Smooth muscle cell (in vitro differentiated cells): ENCODE data around the gene RALGAPA2. TPM values are rescaled to one million over a fixed set of nuclear protein-coding genes. Genes with fewer than 3 reads are reported as not detected.

Experiments used
- DNase-seq: peaks from one replicate; lab custom pipeline; 2025; ENCODE audit not compliant: unreplicated experiment; lab: John Stamatoyannopoulos, UW
- H2AFZ ChIP-seq: fragments of 200-600 bp; sonication (generic); 2 replicates; pipeline ENCODE4 v1.6.0; 2016; ENCODE audit warnings: antibody characterized with exemption, low read depth, mild to moderate bottlenecking
- H3F3A ChIP-seq: fragments of 200-600 bp; sonication (generic); 2 replicates; pipeline ENCODE4 v1.6.0; 2017; ENCODE audit warnings: antibody characterized with exemption, low read depth
- H3K27ac ChIP-seq: fragments of 200-600 bp; sonication (generic); 2 replicates; pipeline ENCODE4 v1.5.1; 2016; ENCODE audit warnings: low read depth, mild to moderate bottlenecking
- H3K27me3 ChIP-seq: fragments of 200-600 bp; sonication (generic); 2 replicates; pipeline ENCODE4 v1.6.1; 2016; ENCODE audit warnings: low read depth, mild to moderate bottlenecking
- H3K36me3 ChIP-seq: fragments of 200-600 bp; sonication (generic); 2 replicates; pipeline ENCODE4 v1.5.1; 2016; ENCODE audit warnings: low read depth
- H3K4me1 ChIP-seq: fragments of 200-600 bp; sonication (generic); 2 replicates; pipeline ENCODE4 v1.5.1; 2016; ENCODE audit warnings: low read depth
- H3K4me2 ChIP-seq: fragments of 200-600 bp; sonication (generic); 2 replicates; pipeline ENCODE4 v1.6.0; 2016; ENCODE audit warnings: mild to moderate bottlenecking
- H3K4me3 ChIP-seq: fragments of 200-600 bp; sonication (generic); 2 replicates; pipeline ENCODE4 v1.5.1; 2016; ENCODE audit warnings: mild to moderate bottlenecking
- H3K79me2 ChIP-seq: fragments of 200-600 bp; sonication (generic); 2 replicates; pipeline ENCODE4 v1.6.0; 2016; ENCODE audit warnings: low read depth, mild to moderate bottlenecking
- H3K9ac ChIP-seq: fragments of 200-600 bp; sonication (generic); 2 replicates; pipeline ENCODE4 v1.6.0; 2016; ENCODE audit warnings: low read depth
- H3K9me3 ChIP-seq: fragments of 200-600 bp; sonication (generic); replicated peaks from 2 replicates; pipeline ENCODE4 v1.5.1; 2016; ENCODE audit warnings: low read depth
- H4K20me1 ChIP-seq: fragments of 200-600 bp; sonication (generic); 2 replicates; pipeline ENCODE4 v1.6.0; 2016; ENCODE audit warnings: low read depth
- CTCF ChIP-seq: fragments of 200-600 bp; sonication (generic); IDR thresholded peaks from 2 replicates; pipeline ENCODE4 v1.5.1; 2017; ENCODE audit warnings: borderline replicate concordance, mild to moderate bottlenecking, antibody characterized with exemption; ENCODE audit not compliant: insufficient read depth, poor library complexity, severe bottlenecking
- WGBS: methylation state at CpG from one replicate; pipeline ENCODE4 v1.1.7; 2016; ENCODE audit warnings: low lambda C conversion rate; 5-methylcytosine and 5-hydroxymethylcytosine counted together
- polyA plus RNA-seq: library from polyadenylated mRNA; unstranded; fragments of >200 nt; fragmentation: Nextera tagmentation; extraction: Ambion mirVana; gene quantifications from 2 replicates; pipeline ENCODE4 v1.2.1, GENCODE V29; 2016
- small RNA-seq: library from RNA; depleted of rRNA; stranded (forward); fragments of <200 nt; gene quantifications from one replicate; pipeline ENCODE3, GENCODE V24; 2014
- total RNA-seq: library from RNA; depleted of rRNA; stranded (reverse); fragments of >200 nt; gene quantifications from 2 replicates; pipeline ENCODE4 v1.2.3, GENCODE V29; 2014

Gene RALGAPA2
- total and polyA plus RNA-seq, 2 experiments from 2014 or later: 3.5 to 6.2 TPM

- H3K4me1 ChIP-seq: no peaks in the 10 kb centered on the region
- WGBS: 85% methylated on average over 3 of the region's 3 CpGs
- H3K27me3 ChIP-seq: peaks cover 4% of the 10 kb centered on the region
- H3K36me3 ChIP-seq: no peaks in the 10 kb centered on the region
- no peaks in the 10 kb centered on the region for H3F3A ChIP-seq
- H3K4me3 ChIP-seq: no peak overlapping the region
- no peak overlapping the region for H3K4me2 ChIP-seq
- H3K9me3 ChIP-seq: no peaks in the 10 kb centered on the region
- H4K20me1 ChIP-seq: no peaks in the 10 kb centered on the region
- H3K27ac ChIP-seq: no peak overlapping the region
- H3K79me2 ChIP-seq: no peaks in the 10 kb centered on the region
- no peak for DNase-seq
- no peak overlapping the region for H2AFZ ChIP-seq
- TF ChIP-seq CTCF: no peak
- no peak overlapping the region for H3K9ac ChIP-seq
Observed at GRCh38 chr20:20353576-20353975, 358.9 kb downstream of the RALGAPA2 start.

- no peak overlapping the region for H3K27ac ChIP-seq
- no peak overlapping the region for H3K9ac ChIP-seq
- WGBS: 92% methylated on average over 4 of the region's 4 CpGs
- TF ChIP-seq CTCF: no peak
- no peaks in the 10 kb centered on the region for H3K4me1 ChIP-seq
- no peaks in the 10 kb centered on the region for H3K36me3 ChIP-seq
- H3K79me2 ChIP-seq: no peaks in the 10 kb centered on the region
- no peak overlapping the region for H3K4me3 ChIP-seq
- H3K4me2 ChIP-seq: no peak overlapping the region
- H3K9me3 ChIP-seq: no peaks in the 10 kb centered on the region
- H4K20me1 ChIP-seq: no peaks in the 10 kb centered on the region
- H2AFZ ChIP-seq: no peak overlapping the region
- no peaks in the 10 kb centered on the region for H3K27me3 ChIP-seq
- DNase-seq: no peak
- no peaks in the 10 kb centered on the region for H3F3A ChIP-seq
Observed at GRCh38 chr20:20344476-20344875, 368.0 kb downstream of the RALGAPA2 start.

DNA sequence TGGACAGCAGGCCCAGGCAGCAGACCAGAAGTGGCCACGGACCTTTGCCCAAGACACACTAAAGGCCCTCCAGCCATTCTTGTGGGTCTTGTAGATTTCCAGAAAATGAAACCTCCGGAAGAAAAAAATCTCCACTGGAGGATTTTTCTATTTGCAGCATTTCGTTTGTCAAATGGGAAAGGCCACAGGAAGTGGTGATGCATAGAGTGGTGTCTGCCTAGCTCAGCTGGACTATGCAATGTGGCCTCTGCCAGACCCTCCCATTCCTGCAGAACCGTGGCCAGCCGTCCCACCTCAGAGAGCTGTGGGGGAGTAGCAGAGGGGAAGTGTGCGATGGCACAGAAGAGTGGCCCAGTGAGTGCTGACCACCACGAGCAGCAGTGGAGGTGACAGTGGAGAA, 368.5 kb downstream of the RALGAPA2 start:
- H3K4me2 ChIP-seq: no peak overlapping the region
- H4K20me1 ChIP-seq: no peaks in the 10 kb centered on the region
- no peak overlapping the region for H3K27ac ChIP-seq
- WGBS: 78% methylated on average over 7 of the region's 7 CpGs
- H3K27me3 ChIP-seq: no peaks in the 10 kb centered on the region
- H3K4me1 ChIP-seq: no peaks in the 10 kb centered on the region
- no peaks in the 10 kb centered on the region for H3K79me2 ChIP-seq
- no peaks in the 10 kb centered on the region for H3K9me3 ChIP-seq
- no peak overlapping the region for H3K9ac ChIP-seq
- H3F3A ChIP-seq: no peaks in the 10 kb centered on the region
- DNase-seq: no peak
- no peak for TF ChIP-seq CTCF
- no peaks in the 10 kb centered on the region for H3K36me3 ChIP-seq
- H3K4me3 ChIP-seq: no peak overlapping the region
- no peak overlapping the region for H2AFZ ChIP-seq

Small RNA genes lying within 50 kb of the gene (small RNA-seq; reads per million reads assigned to genes)
- gene EIF4E2P1: not detected
- not detected for gene RN7SL607P
